Endometrium (tissue), 2 donors: ENCODE results near the gene PFDN2.
A peak's percentile ranks its signal among the peaks of the same experiment; 100 is the strongest.
"Not testable (repeated sequence)": the region's sequence is repeated elsewhere in the genome, so short reads cannot be mapped to it uniquely, and the experiment has no call there.

Experiments
- FAIRE-seq: peaks from 2 replicates; lab custom pipeline; 2012; peaks lifted over from hg19 to GRCh38; lab: Jason Lieb, UNC
- donor health status: control.
- donor health status: control.

Gene PFDN2

DNA sequence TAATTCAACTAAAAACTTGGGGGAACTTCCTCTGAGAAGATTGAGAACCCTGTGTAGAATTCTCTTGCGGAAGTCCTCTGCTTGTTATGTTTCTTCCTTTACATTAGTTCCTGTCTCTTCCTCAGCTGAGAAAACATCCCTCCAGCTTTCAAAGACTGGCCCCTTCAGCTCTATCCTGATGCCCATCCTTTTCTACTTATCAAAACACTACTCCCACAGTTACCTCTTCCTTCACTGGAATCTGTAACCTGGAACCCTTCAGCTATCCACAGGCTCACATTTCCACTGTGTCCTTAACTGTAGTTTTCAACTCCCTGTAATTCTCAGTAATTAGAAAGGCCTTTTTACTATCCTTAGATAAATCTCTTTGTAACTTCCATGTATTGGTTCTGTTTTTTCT is 20.6 kb upstream of the PFDN2 start:
- FAIRE-seq, result no peak

DNA sequence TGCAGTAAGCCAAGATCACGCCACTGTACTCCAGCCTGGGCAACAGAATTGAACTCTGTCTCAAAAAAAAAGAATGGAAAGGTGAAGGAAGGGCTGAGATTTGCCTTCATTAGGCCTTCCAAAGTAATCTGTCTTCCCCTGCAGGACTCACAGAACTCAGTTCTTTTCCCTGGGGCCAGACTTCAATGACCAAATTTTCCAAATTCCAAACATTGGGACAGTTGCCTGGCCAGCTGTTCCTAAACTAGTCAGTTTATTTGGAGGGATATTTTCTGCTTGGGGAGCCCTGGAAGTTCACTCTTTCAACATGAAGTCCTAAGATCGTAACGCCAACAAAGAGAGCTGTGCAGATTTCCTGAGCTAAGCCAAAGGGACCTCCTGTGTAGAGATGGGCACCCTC is 20.0 kb upstream of the PFDN2 start:
- FAIRE-seq, result no peak

DNA sequence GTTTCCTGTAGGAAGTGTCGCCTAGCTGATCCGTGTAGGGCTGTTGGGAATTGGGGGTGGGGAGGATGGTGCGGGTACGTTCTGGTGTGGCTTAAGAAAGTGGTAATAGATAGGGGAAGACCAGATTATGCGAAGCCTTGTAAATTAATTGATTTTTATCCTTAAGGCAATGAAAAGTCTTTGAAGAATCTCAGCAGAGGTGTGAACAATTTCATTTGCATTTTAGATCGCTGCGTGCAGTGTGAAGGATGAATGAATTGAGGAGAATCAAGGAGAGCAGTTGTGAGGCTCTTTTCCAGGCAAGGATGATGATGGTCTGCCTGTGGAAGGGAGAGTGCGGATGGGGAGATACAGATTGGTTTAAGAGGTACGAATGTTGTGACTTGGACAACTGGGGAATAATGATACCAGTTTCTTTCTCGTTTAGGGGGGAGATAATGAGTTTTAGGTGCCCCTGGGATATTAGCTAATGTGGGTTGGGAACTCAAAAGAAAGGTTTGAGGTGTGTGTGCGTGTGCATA is 15.4 kb upstream of the PFDN2 start:
- no peak for FAIRE-seq

DNA sequence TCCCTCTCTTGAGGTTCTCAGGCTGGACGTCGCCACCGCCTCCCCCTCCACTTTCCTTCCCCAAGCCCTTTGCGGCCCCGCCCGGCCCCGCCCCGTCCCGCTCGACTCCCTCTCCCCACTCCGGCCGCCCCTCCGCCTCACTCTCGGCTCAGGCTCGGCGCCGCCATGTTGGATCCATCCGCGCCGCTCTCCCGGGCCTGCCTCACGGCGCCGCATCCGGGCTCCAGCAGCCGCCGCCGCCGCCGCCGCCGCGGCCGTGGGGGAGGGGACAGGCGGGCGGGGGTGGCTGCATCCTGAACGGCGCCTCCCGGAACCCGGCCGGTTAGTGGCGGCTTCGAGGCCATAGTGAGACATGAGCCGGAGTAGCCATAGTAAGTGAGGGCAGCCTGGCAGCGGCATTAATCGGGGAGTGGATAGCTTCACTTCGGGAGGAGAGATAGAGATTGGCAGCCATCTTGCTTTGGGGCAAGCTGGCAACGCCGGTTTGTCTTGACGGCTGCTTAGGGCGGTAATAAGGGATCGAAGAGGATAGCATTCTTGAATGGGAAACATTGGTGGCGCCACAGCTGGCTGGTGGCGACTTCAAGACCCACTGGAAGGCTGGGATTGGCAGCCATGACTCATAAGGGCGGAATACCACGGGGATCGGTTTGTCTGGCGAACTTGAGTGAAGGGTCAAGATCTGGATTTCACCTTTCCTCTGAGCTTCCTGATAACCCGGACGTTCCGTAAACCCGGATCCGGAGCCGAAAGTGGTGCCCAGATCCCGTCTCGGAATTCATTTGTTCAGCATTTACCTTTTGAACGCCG is 14.8 kb upstream of the PFDN2 start, which contains the start of gene DEDD:
Gene DEDD, minus strand, starts transcription at position 258 of the 810 bp plus-strand sequence. CDS start 8,205 bp downstream, outside the sequence.
- FAIRE-seq, result peak; percentile 64

DNA sequence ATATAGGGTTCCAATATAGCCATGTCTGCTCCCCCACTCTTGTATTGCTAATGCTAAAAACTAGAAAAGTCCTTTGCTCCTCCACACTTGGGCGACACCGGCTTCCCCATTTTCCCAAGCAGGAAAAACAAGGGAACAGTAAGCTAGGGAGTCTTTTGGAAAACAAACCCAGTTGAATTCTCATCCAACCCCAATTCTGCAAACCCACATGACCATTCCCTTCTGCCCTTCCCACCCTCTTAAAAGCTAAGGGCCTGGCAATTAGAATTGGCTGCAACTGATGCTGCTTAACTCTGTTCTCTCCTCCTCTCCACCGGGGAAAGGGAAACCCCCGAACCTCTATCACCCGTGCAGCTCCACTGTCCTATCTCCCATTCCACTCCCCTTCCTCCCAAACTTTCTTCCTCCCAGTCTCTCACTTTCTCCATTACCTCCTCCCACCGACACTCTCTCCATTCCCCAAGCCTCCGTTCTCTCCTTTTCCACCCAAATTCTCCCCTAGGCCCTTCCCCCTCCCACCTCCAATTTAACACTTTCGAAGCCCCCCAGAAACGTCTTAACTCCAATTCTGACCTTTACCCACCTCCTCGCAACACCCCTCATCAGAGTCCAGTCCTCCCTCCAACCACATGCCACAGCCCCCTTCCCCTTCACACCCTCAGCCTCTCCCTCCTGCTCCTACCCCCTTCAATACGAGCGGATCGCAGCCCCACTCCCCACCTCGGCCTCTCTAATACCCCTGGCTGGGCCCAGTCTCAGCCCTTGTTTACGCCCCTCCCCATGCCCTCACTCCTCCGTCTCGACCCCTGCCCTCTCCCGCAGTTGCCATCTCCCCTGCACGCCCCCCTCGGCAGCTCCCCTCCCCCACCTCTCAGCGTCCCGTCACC is 13.9 kb upstream of the PFDN2 start:
- no peak for FAIRE-seq

DNA sequence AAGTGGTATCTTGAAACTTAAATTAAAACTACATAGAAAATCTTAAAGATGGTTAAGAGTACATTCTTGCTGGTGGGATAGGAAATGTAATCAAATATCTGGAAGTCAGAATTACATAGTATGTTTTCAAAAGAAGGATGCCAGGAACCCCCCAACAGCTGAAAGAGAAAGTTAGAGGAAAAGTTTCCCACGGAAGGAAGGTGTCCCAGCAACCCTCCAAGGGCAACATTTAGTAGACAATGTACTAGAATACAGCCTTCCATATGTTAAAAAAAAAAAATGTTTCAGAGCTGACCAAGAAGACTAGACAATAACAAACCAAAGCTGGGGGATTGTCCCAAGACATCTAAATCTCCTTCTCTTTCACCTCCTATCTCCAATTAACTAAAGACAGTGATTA is 12.4 kb upstream of the PFDN2 start:
- FAIRE-seq, result no peak

DNA sequence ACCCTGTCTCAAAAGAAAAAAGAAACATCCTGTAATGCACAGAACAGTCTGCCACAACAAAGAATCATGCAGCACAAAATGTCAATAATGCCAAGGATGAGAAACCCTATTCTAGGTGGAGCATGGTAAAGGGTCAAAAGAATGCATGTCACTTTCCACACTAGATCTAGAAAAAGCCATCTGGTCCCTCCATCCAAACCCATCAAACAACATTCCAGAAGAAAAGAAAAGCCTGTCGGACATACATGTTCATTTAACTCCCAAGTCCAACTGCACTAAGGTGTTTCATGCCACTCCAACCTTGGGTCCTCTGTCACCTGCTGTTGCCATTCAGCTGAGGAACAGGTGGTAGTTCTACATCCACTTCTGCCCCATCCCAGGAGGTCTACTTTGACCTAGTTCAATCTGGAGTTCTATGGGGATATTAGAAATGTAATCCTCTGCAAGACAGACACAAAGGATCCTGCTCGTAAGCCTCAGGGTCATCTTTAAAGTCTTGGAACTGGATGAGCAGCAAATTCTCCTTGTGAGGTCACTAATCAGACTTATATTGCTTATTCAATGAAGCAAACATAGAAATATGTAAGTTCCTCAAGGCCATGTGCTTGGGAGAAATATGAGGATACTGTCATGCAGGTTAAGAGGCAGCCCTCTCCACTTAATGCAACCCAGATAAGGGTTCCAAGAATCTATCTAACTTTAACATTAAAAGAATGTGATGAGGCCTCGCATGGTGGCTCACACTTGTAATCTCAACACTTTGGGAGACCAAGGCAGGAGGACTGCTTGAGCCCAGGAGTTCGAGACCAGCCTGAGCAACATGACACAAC is 11.0 kb upstream of the PFDN2 start:
- FAIRE-seq, result no peak

DNA sequence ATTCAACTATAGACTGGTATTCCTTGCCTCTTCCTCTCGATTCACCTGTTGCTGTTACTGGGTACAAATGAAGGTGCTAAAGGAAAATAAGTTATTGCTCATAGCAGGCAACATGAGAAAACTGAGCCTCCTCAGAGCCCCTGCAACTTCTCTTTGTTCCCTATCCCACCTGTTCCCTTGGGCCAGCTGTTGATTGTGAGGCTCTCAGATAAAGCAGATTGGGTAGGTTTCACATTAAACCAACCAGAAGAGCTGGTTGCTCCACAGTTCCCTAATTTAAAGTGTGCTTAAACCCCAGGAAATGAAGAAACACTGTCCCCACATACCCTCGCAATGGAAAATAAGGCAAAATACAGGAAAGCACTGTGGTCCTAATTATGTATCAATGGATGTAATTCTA is 9.8 kb upstream of the PFDN2 start:
- no peak for FAIRE-seq

DNA sequence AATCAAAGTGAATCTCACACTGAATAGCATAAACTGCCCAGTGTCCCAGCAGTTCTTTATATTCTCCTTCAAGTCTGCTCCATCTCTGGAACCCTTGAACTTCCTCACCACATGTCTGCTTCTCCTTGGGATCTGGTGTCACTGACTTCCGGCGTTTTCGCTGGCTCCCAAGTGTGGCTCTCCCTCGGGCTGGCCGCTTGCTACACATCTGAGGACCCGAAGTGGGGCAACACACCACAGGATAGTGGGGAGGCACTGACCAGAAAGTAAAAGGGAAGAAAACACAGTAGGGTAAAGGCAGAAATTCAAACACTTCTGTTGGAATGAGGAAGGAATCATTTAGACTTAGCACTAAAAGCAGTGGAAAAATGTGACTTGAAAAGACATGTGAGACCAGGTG is 5.1 kb upstream of the PFDN2 start:
- FAIRE-seq, result no peak

DNA sequence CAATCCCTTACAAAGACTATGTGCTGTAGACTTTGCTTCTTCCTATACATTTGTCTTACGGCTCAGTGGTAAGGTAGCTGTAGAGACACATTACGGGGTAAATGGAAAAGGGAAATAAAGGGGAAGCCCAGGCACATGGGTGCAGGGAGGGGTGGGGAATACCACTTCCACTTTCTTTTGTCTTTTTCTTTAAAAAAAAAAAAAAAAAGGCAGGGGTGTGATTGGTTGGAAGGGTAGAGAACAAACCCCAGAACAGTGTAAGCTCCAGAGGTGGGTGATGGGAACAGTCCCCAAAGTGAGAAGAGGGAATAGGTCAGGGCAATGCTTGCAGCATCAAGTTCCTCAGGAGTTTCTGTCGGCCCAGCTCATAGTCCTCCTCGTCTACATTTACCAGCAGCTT is 4.0 kb upstream of the PFDN2 start:
- no peak for FAIRE-seq

DNA sequence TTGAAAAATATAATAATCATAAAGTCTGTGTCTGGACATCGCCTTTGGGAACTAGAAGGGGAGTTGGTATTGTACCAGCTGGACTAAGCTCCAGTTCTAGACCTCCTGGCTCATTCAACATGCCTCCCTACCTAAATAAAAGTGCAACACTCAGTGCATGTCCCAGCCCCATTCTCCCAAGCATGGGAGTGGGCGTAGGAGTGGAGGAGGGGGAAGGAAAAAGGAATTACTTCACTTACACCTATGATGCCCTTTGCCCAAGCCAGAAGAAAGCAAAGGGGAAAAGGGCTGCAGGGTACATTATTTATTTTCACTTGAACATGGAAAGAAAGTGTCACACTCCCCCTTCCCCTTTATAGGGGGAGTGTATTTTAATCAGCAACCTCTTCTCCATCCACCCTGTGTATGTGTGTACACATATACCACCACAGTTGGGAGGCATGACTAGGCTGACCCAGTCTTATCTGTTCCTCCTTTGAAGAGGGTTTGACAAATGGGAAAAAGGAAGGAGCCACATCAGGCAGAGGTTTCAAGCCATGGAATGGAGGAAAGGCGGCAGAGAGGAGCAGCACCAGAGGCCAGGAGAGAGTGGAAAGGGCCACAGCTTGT is 3.3 kb upstream of the PFDN2 start:
- no peak for FAIRE-seq

DNA sequence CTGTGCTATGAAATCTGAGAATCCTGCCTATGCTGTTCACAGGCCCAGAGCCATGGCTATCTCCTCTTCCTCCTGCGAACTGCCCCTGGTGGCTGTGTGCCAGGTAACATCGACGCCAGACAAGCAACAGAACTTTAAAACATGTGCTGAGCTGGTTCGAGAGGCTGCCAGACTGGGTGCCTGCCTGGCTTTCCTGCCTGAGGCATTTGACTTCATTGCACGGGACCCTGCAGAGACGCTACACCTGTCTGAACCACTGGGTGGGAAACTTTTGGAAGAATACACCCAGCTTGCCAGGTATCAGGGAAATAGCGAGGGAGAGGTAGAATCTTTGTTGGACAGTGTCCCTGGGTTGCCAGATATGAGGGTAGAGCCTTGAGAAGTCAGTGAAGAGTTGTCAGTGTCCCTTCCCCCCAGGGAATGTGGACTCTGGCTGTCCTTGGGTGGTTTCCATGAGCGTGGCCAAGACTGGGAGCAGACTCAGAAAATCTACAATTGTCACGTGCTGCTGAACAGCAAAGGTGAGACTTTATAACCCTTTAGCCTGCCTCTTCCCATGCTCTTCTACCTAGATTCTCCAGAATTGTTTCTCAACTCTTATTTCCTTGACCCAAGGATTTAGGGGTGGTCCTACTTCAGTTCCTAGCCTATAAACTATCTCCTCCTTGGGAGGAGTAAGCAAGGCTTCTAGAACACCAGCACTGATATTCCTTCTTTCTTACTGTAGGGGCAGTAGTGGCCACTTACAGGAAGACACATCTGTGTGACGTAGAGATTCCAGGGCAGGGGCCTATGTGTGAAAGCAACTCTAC is 1.5 kb upstream of the PFDN2 start:
- FAIRE-seq, result no peak

DNA sequence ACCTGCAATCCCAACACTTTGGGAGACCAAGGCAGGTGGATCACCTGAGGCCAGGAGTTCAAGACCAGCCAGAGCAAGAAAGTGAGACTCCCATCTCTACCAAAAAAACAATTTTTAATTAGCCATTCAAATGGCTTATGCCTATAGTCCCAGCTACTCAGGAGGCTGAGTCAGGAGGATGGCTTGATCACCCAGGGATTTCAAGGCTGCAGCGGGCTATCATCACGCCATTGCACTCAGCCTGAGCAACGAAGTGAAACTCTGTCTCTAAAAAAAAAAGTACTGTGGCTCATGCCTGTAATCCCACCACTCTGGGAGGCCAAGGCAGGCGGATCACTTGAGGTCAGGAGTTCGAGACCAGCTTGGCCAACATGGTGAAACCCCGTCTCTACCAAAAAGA is 1.9 kb downstream of the PFDN2 start:
- FAIRE-seq, result not testable (repeated sequence)

DNA sequence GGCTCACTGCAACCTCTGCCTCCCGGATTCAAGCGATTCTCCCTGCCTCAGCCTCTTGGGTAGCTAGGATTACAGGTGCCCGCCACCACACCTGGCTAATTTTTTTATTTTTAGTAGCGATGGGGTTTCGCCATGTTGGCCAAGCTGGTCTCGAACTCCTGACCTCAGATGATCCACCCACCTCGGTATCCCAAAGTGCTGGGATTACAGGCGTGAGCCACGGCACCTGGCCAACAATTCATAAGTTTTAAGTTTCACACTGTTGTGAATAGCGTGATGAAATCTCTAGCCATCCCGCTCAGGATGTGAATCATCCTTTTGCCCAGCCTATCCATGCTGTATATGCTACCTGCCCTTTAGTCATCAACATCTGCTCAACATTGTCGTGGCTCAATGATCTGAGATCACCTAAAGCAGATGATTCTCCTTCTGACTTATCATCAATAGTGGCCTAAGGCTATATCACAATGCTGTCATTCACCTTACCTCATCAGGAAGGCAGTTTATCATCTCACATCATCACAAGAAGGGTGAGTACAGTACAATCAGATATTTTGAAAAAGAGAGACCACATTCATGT is 2.6 kb downstream of the PFDN2 start:
- no peak for FAIRE-seq

DNA sequence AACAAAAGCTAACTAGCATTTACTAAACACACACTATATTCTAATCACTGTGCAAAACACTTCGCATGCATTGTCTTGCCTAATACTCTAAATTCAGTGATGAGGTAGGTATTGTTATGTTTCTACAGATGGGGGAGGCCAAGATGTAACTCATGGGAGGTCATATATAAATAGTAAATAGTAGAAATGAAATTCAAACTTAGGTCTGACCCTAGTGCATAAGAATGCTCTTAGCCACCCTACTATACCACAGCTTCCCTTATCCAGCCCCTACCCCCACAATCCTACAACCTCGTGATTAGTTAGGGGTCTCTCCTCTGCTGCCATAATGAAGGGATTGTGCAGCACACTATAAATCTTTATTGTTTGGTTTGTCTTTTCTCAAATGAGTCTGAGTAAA is 3.3 kb downstream of the PFDN2 start:
- FAIRE-seq, result no peak

DNA sequence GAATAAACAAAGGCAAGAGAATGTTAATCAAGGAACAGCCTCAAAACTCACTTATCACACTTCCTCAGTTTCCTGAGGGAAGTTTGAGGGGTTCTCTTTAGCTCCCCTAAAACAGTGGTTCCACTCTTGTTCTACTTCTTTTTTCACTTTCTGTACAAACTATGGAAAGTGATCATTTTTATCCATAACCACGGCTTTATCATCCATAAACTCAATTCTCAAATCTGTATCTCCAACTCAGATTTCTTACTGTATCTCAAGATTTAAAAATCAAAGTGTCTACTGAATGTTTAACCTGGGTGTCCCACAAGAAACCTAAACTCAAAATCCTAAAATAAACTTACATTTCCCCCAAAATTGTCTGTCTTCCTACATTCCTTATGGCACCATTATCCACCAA is 3.9 kb downstream of the PFDN2 start:
- no peak for FAIRE-seq

DNA sequence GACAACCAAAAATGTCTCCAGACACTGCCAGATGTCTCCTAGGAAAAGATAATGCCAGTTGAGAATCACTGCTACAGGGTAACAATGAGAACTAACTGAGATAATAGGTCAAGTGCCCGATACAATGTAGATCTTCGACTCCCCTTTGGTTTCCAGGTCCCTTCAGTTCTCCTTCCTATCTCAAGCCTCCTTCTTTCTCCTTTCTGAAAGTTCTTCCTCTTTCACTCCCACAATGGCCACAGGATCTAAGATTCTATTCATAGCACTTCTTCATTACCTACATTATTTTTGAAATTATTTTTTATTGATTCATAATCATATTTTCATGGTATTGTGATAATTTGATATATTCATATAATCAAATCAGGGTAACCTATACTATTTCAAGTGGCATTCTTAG is 6.3 kb downstream of the PFDN2 start:
- no peak for FAIRE-seq

DNA sequence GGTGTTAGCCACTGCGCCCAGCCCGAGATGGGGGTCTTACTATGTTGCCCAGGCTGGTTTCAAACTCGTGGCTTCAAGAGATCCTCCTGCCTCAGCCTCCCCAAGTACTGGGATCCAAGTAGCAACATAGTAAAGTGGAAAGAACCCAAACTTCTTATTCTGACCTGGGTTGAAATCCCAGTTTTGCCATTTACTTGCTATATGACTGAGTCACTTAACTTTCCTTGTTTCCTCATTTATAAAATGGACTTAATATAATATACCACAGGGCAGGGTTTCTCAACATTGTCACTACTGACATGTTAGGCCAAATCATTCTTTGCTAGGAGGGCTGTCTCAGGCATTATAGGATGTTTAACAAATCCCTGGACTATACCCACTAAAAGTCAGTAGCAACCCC is 6.7 kb downstream of the PFDN2 start:
- FAIRE-seq, result no peak

DNA sequence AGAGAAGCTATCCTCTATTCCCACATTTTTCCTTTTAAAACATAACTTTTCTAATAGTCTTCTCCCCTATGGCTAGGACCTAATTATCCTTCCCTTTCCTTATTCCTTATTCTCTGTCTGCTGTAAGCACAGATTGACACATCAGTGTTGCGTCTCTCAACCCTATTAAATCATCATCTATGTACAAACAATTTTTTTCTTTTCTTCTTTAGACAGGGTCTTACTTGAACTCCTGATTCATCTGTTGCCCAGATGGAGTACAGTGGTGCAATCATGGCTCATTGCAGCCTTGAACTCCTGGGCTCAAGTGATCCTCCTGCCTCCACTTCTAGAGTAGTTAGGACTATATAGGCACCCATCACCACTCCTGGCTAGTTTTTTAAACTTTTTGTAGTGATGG is 11.4 kb downstream of the PFDN2 start:
- FAIRE-seq, result no peak

DNA sequence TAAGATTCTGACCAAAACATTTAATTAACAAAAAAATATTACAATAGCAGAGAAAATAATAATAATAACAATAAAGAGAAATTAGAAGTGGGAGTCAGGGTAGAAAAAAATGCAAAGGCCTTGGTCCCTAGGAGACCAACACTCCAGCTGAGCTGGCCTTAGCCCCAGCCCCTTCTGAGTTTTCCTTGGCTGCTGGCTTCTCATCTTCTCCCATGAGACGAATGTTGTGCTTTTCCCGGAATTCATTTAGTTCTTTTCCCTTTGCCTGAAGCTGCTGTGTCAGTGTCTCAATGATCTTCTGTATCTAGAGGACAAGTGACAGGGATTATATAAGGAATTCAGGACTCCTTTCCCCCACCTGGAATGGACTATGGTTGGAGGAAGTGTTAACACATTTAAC is 17.3 kb downstream of the PFDN2 start:
- FAIRE-seq, result no peak
